OCI-LY7 (cell line): ENCODE data around the gene PYM1. TPM values are rescaled to one million over a fixed set of nuclear protein-coding genes. Genes with fewer than 3 reads are reported as not detected.

Experiments used
- BruUV-seq: library from RNA; stranded (reverse); fragments of 400-500 nt; replicated peaks from 2 replicates; lab custom pipeline; 2021; lab: Mats Ljungman, UMichigan
- CTCF ChIA-PET: fragments of 300-600 bp; sonication (Branson Sonifier 250); formaldehyde crosslinking; loops from one replicate; lab custom pipeline; 2022; ENCODE audit warnings: antibody characterized with exemption; ENCODE audit not compliant: unreplicated experiment; lab: Charles Lee
- POLR2A ChIA-PET: fragments of 300-600 bp; sonication (Branson Sonifier 250); formaldehyde crosslinking; loops from one replicate; lab custom pipeline; 2022; ENCODE audit warnings: antibody characterized with exemption; lab: Charles Lee
- DNase-seq: peaks from one replicate; pipeline ENCODE4 v3.0.0-alpha.2; 2015; ENCODE audit warnings: low spot score
- H2AFZ ChIP-seq: fragments of 200-600 bp; sonication (generic), shearing (Covaris generic); 2 replicates; pipeline ENCODE4 v1.6.1; 2014; ENCODE audit warnings: mild to moderate bottlenecking, antibody characterized with exemption, low read length, moderate library complexity
- H3K27ac ChIP-seq: fragments of 200-600 bp; sonication (generic); 2 replicates; pipeline ENCODE4 v1.5.1; 2014; ENCODE audit warnings: mixed run types, low read depth, mild to moderate bottlenecking, moderate library complexity, low read length, inconsistent platforms; ENCODE audit not compliant: poor library complexity, severe bottlenecking
- H3K36me3 ChIP-seq: fragments of 200-600 bp; sonication (generic); 2 replicates; pipeline ENCODE4 v1.6.1; 2014; ENCODE audit warnings: mild to moderate bottlenecking, antibody characterized with exemption, low read length, moderate library complexity, mixed read lengths; ENCODE audit not compliant: insufficient read depth
- H3K4me1 ChIP-seq: fragments of 200-600 bp; sonication (generic); 2 replicates; pipeline ENCODE4 v1.5.1; 2014; ENCODE audit warnings: mild to moderate bottlenecking, low read length; ENCODE audit not compliant: insufficient read depth, poor library complexity, severe bottlenecking
- H3K4me2 ChIP-seq: fragments of 200-600 bp; sonication (generic); 2 replicates; pipeline ENCODE4 v1.6.1; 2014; ENCODE audit warnings: mild to moderate bottlenecking, low read length
- H3K4me3 ChIP-seq: fragments of 200-600 bp; sonication (generic); 2 replicates; pipeline ENCODE4 v1.5.1; 2014; ENCODE audit warnings: mild to moderate bottlenecking, low read depth, low read length; ENCODE audit not compliant: poor library complexity, severe bottlenecking
- H3K79me2 ChIP-seq: fragments of 200-600 bp; sonication (generic); 2 replicates; pipeline ENCODE4 v1.6.1; 2016; ENCODE audit warnings: low read depth, mild to moderate bottlenecking, low read length, moderate library complexity, mixed read lengths; ENCODE audit not compliant: insufficient read depth
- H3K9me2 ChIP-seq: fragments of 200-600 bp; sonication (generic); 2 replicates; pipeline ENCODE4 v1.6.1; 2016; ENCODE audit warnings: mild to moderate bottlenecking, low read length, mixed read lengths; ENCODE audit not compliant: insufficient read depth
- H3K9me3 ChIP-seq: fragments of 200-600 bp; sonication (generic); 2 replicates; pipeline ENCODE4 v1.6.1; 2014; ENCODE audit warnings: mild to moderate bottlenecking, mixed run types, low read length, mixed read lengths
- H4K20me1 ChIP-seq: fragments of 200-600 bp; sonication (generic); 2 replicates; pipeline ENCODE4 v1.6.1; 2014; ENCODE audit warnings: mild to moderate bottlenecking, antibody characterized with exemption, low read length, moderate library complexity, mixed read lengths; ENCODE audit not compliant: insufficient read depth
- EZH2phosphoT487 ChIP-seq: fragments of 200-600 bp; sonication (generic); IDR thresholded peaks from 2 replicates; pipeline ENCODE4 v1.6.1; 2018; ENCODE audit warnings: low read depth, borderline replicate concordance, mild to moderate bottlenecking, mixed run types, antibody characterized with exemption, low read length, moderate library complexity, mixed read lengths
- intact Hi-C: fragments of 100-400 bp; cut with micrococcal nuclease; formaldehyde crosslinking; loops from one replicate; pipeline ENCODE4 v1.10.0; 2022; ENCODE audit not compliant: unreplicated experiment
- total RNA-seq, 2 experiments: library from RNA; depleted of rRNA in 1 of 2; stranded (reverse); fragments of >200 nt in 1 of 2; shearing (Covaris generic) in 1 of 2; gene quantifications; 2 replicates each; pipeline ENCODE4 v1.2.3, GENCODE V29; 2014 to 2022
- TF ChIP-seq, protein P1 (sequence below): fragments of 200-600 bp; sonication (generic); conservative IDR thresholded peaks from 2 replicates; pipeline ENCODE4 v1.5.1; 2014; ENCODE audit warnings: mild to moderate bottlenecking, antibody characterized with exemption, low read length, moderate library complexity, mixed read lengths

PYM1 gene
- total RNA-seq, 2 experiments from 2014 or later, result 82.7 to 88.5 TPM

DNA sequence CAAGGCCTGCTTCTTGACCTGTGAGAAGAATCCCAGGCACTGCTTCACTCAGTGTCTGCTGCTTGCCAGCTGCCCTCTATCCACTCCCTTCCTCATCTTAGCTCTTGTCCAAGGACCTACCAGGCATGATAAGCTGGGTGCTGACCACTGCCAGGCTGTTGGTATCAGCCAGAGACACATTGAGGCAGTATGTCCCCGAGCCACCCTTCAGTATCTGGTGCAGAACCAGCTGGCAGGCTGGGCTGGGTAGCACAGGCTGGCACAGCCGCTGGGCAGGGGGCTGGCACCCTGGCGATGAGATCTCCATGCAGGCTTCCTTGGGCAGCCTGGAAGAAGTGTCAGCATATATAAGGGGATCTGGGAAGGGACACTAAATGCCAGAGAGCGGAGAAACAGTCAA is 27.6 kb upstream of the PYM1 start:
- ChIA-PET POLR2A (interaction anchor here (0.7 kb wide), 1 partner anchor 41 kb away, joined by 3 read pairs; no protein-coding TSS in a partner anchor), CTCF (no interaction called here)
- H3K9me2 ChIP-seq, result no peaks in the 10 kb centered on the region
- no peak for DNase-seq
- H3K27ac ChIP-seq, result no peak overlapping the region
- no peak overlapping the region for H3K4me2 ChIP-seq
- H3K4me3 ChIP-seq, result no peak overlapping the region
- peaks cover 48% of the 10 kb centered on the region for H3K36me3 ChIP-seq
- H3K79me2 ChIP-seq, result no peaks in the 10 kb centered on the region
- no TSS peak for BruUV-seq
- H2AFZ ChIP-seq, result no peak overlapping the region
- H3K9me3 ChIP-seq, result no peaks in the 10 kb centered on the region
- intact Hi-C loops, result no loop called here
- TF ChIP-seq, protein P1, sequence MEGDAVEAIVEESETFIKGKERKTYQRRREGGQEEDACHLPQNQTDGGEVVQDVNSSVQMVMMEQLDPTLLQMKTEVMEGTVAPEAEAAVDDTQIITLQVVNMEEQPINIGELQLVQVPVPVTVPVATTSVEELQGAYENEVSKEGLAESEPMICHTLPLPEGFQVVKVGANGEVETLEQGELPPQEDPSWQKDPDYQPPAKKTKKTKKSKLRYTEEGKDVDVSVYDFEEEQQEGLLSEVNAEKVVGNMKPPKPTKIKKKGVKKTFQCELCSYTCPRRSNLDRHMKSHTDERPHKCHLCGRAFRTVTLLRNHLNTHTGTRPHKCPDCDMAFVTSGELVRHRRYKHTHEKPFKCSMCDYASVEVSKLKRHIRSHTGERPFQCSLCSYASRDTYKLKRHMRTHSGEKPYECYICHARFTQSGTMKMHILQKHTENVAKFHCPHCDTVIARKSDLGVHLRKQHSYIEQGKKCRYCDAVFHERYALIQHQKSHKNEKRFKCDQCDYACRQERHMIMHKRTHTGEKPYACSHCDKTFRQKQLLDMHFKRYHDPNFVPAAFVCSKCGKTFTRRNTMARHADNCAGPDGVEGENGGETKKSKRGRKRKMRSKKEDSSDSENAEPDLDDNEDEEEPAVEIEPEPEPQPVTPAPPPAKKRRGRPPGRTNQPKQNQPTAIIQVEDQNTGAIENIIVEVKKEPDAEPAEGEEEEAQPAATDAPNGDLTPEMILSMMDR, result no peak
- TF ChIP-seq EZH2phosphoT487, result no peak
- no peaks in the 10 kb centered on the region for H3K4me1 ChIP-seq
- no peaks in the 10 kb centered on the region for H4K20me1 ChIP-seq

DNA sequence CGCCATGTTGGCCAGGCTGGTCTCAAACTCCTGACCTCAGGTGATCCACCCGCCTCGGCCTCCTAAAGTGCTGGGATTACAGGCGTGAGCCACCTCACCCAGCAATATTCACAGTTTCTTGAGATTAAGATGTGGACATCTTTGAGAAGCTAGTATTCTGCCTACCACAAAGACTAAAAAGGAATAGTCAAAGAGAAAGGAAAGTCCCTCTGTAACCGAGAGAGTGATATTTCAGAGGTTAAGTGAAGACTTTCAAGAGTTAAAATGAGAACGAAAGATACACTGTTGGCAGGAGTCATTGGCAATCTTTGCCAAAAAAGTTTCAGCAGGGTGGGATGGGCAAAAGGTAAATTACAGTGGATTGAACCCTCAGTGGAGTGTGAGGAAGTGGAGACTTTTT is 18.9 kb upstream of the PYM1 start:
- no peaks in the 10 kb centered on the region for H3K9me3 ChIP-seq
- no peaks in the 10 kb centered on the region for H3K9me2 ChIP-seq
- ChIA-PET POLR2A (interaction anchor here (0.6 to 1.0 kb wide), 3 partner anchors 14 to 258 kb away, joined by 3 to 4 read pairs (median 3); no protein-coding TSS in a partner anchor), CTCF (no interaction called here)
- no peak overlapping the region for H2AFZ ChIP-seq
- no peaks in the 10 kb centered on the region for H3K4me1 ChIP-seq
- peaks cover 89% of the 10 kb centered on the region for H3K36me3 ChIP-seq
- no TSS peak for BruUV-seq
- H3K79me2 ChIP-seq, result no peaks in the 10 kb centered on the region
- H3K4me2 ChIP-seq, result no peak overlapping the region
- intact Hi-C loops, result no loop called here
- H3K4me3 ChIP-seq, result no peak overlapping the region
- H3K27ac ChIP-seq, result no peak overlapping the region
- DNase-seq, result no peak
- no peak for TF ChIP-seq EZH2phosphoT487
- TF ChIP-seq, protein P1, result no peak
- no peaks in the 10 kb centered on the region for H4K20me1 ChIP-seq

DNA sequence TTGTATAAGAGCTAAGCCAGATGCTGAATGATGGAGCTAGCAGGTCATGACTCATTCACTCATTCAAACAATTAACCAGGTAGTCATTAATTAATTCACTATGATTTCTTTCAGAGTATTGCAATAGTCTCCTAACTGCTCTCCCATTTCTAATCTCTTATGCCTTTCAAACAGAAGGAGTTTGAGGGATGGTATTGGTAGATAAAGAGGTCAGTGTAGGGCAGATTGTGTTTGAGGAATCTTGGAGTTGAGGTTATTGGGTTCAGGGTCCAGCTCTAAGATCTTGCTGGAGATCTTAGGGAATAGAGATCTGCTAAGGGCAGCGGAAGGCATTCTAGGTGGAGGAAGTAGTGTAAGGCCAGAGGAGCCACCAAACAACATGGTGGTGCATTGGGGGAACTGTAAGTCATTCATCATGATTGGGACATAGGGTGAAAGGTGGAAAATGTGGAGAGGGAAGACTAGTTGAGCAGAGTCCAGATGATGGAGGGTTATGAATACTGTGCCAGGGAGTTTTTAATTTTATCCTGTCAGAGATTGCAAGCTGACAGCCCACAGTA is 15.0 kb upstream of the PYM1 start:
- Histone ChIP-seq H3K4me3 (no peak overlapping the region), H2AFZ (no peak overlapping the region), H3K9me2 (no peaks in the 10 kb centered on the region), H3K27ac (no peak overlapping the region), H3K4me1 (peaks cover 16% of the 10 kb centered on the region), H3K36me3 (peaks cover 93% of the 10 kb centered on the region), H3K9me3 (no peaks in the 10 kb centered on the region), H3K4me2 (no peak overlapping the region), H3K79me2 (no peaks in the 10 kb centered on the region), H4K20me1 (peaks cover 5% of the 10 kb centered on the region; the same call in 1 of the 2 replicates)
- TSS peak; percentile 20 for BruUV-seq
- DNase-seq, result no peak
- ChIA-PET POLR2A (interaction anchor here (0.5 kb wide), 1 partner anchor 1890 kb away, joined by 7 read pairs; no protein-coding TSS in a partner anchor), CTCF (no interaction called here)
- no peak for TF ChIP-seq EZH2phosphoT487
- intact Hi-C loops, result no loop called here
